ENCODE measurements around the gene CD82. TPM values are rescaled to one million over a fixed set of nuclear protein-coding genes. Genes with fewer than 3 reads are reported as not detected.

Gene CD82
- total and polyA plus RNA-seq, 2 of the 8 experiments (the other 6 are each of a cell fraction or from before 2014, with no cell fraction given) = 7.9 to 10.3 TPM

GRCh38 chr11:44559207-44559939 lies 6.1 kb upstream of the CD82 start:
- H2BK15ac ChIP-seq (ENCODE audit: low read length) = no peak overlapping the region
- POLR2A ChIA-PET (ENCODE audit: partially characterized antibody) = interaction anchor here (1.2 kb wide), 1 partner anchor 58 kb away, joined by 6 read pairs; no protein-coding TSS in a partner anchor
- no peak overlapping the region for H2BK20ac ChIP-seq (ENCODE audit: low read length)
- H2BK5ac ChIP-seq (ENCODE audit: low read depth, low read length) = no peak overlapping the region
- H3K79me1 ChIP-seq (ENCODE audit: low read depth, low read length) = no peaks in the 10 kb centered on the region
- H3K9ac ChIP-seq (replicated peaks in 1 of 4; ENCODE audit: extremely low read depth in 1 of 4, low read depth in 3 of 4, low read length in 3 of 4) = no peak overlapping the region
- H3K4me2 ChIP-seq (ENCODE audit: insufficient read depth in 1 of 2, low read depth in 2 of 2, low read length in 2 of 2) = peak overlapping the region; percentile 11 to 58
- no peak overlapping the region for H3K14ac ChIP-seq (ENCODE audit: insufficient read length)
- no peak overlapping the region for H3K23ac ChIP-seq (ENCODE audit: insufficient read length)
- no peaks in the 10 kb centered on the region for H4K20me1 ChIP-seq (replicated peaks in 1 of 2; ENCODE audit: control insufficient read depth in 1 of 2, insufficient read depth in 2 of 2, low read length in 2 of 2)
- no peak overlapping the region for H3K4ac ChIP-seq (replicated peaks; ENCODE audit: insufficient read length, low read depth, low read length)
- FAIRE-seq (peak; percentile 97), DNase-seq (ENCODE audit: low read depth in 1 of 2, low spot score in 2 of 2) (peak; percentile 44 to 68)
- no peak overlapping the region; the same call in 1 of the 2 replicates for H2BK12ac ChIP-seq (ENCODE audit: low read depth, low read length)
- CTCF ChIA-PET (ENCODE audit: partially characterized antibody) = interaction anchor here (0.7 to 14.7 kb wide), 18 partner anchors 14 to 377 kb away, joined by 3 to 182 read pairs (median 4); no protein-coding TSS in a partner anchor
- no peaks in the 10 kb centered on the region for H3K79me2 ChIP-seq (ENCODE audit: control insufficient read depth in 1 of 2, insufficient read depth in 2 of 2, low read length in 2 of 2)
- no peak overlapping the region for H4K8ac ChIP-seq (ENCODE audit: extremely low read depth, insufficient read depth, low read length)
- H3K9me3 ChIP-seq (ENCODE audit: insufficient read depth in 2 of 2, low read depth in 1 of 2, low read length in 1 of 2) = no peaks in the 10 kb centered on the region
- no peak overlapping the region for H4K91ac ChIP-seq (replicated peaks; ENCODE audit: insufficient read length, low read length)
- H4K5ac ChIP-seq (ENCODE audit: insufficient read length, low read depth, low read length) = no peak overlapping the region
- H3K23me2 ChIP-seq (ENCODE audit: low read depth, low read length) = no peaks in the 10 kb centered on the region; the same call in 1 of the 2 replicates
- peak overlapping the region in 1 of 4 experiments; percentile 12; a peak in 1 of 8 replicates for H3K4me3 ChIP-seq (ENCODE audit: extremely low read depth in 1 of 4, insufficient read depth in 2 of 4, low read depth in 3 of 4, low read length in 4 of 4)
- H3K27me3 ChIP-seq (replicated peaks in 1 of 4; ENCODE audit: control insufficient read depth in 3 of 4, extremely low read depth in 1 of 4, insufficient read depth in 3 of 4, low read length in 3 of 4) = peaks cover 0 to 2% (median 1%) of the 10 kb centered on the region in 4 experiments; a peak in 1 of 7 replicates
- 11% methylated on average over 9 of the region's 9 CpGs; no CpG with 5 or more reads in 1 of the 2 experiments for WGBS, 2 experiments (ENCODE audit: extremely low coverage in 1 of 2, insufficient coverage in 1 of 2, insufficient read length in 1 of 2, insufficient replicate concordance in 2 of 2, low coverage in 1 of 2, low lambda C conversion rate in 2 of 2, missing lambda C conversion rate in 1 of 2)
- H3K18ac ChIP-seq (ENCODE audit: extremely low read depth, low read length) = no peak overlapping the region; the same call in 1 of the 2 replicates
- H2AK5ac ChIP-seq (ENCODE audit: low read depth, low read length) = no peak overlapping the region
- no peak overlapping the region for H2BK120ac ChIP-seq (replicated peaks; ENCODE audit: low read depth, low read length)
- peaks cover 6 to 20% (median 14%) of the 10 kb centered on the region in 4 experiments for H3K4me1 ChIP-seq (replicated peaks in 1 of 4; ENCODE audit: control insufficient read depth in 3 of 4, insufficient read depth in 4 of 4, low read length in 3 of 4)
- H3K56ac ChIP-seq (replicated peaks; ENCODE audit: insufficient read length, low read depth, low read length) = no peak overlapping the region
- no peak overlapping the region for H3K27ac ChIP-seq (ENCODE audit: low read depth, low read length)
- no peak overlapping the region for H2AFZ ChIP-seq (ENCODE audit: low read length)
- H3K36me3 ChIP-seq (ENCODE audit: control insufficient read depth in 2 of 4, insufficient read depth in 4 of 4, low read length in 3 of 4) = no peaks in the 10 kb centered on the region
- no peak for TF ChIP-seq GABPA (IDR thresholded peaks at IDR 0.05; ENCODE audit: borderline replicate concordance, insufficient read depth, low read length)
